ENCODE data around the gene SFXN5.
"Not testable (repeated sequence)": the region's sequence is repeated elsewhere in the genome, so short reads cannot be mapped to it uniquely, and the experiment has no call there.

The SFXN5 gene

DNA sequence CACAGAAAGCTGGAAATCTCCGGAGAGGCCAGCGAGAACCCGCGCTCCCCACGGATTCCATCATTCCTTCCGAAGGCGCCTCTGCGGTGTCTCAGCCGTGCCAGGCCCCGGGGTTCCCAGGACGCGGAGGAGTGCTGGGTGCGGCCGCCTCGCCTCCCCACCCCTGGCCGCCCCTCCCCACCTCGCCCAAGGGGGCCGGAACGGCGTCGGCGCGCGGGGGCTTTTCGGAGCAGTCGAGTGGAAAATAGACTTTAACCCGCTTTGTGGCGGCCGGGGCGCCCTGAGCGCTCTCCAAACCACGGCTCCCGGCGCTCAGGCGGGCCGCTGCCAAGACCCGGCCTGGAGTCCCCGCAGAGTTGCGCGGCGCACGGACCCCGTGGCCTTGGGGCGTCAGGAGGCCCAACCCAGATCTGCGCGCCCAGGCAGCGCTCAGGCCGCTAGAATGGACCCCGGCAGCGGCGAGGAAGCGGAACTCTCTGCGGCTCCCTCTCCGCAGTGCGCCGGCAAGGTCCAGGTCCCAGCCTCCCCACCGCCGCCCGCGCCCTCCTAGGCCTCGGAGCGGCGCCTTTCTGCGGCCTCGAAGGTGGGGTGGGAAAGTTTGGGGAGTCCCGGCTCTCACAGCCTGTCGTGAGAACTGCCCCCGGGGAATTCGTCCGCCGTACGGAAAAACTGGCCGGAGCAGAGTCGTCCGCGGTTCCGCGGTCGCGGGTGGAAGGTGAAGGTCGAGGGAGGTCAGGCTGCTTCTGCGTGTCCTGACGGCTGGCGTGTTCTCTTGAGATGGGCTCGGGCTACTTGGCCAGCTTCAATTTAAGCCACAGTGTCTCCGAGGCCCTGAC is 155.4 kb downstream of the SFXN5 start:
- peak; percentile 74 for DNase-seq (ENCODE audit: insufficient read length, low spot score)
- no peak for FAIRE-seq

DNA sequence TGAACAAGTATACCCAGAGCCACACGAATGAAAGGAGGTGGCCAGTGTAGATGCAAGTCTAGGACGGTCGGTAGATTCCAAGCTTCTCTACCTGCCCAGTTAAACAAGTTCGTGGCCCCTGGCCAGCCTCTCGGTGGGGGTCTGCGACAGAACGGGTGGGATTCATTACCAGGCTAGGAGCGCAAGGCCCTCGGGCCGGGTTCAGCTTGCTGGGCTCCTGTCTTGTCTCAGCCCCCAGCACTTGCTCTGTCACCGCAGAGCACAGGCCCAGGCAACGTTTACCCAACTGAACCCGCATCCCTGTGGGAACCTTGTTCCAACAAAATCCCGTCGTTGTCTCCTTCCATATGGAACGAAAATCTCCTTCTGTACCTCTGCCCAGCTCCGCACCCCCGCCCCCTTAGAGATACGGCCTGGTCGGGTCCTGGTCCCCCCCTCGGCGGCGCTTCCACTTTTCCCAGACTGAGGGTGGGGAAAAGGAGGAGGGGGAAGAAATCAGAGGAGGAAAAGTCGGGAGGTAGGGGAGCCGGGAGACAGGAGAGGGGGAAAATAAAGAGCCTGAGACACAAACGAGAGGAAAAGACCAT is 156.1 kb downstream of the SFXN5 start:
- DNase-seq (ENCODE audit: insufficient read length, low spot score) (no peak), FAIRE-seq (no peak)

DNA sequence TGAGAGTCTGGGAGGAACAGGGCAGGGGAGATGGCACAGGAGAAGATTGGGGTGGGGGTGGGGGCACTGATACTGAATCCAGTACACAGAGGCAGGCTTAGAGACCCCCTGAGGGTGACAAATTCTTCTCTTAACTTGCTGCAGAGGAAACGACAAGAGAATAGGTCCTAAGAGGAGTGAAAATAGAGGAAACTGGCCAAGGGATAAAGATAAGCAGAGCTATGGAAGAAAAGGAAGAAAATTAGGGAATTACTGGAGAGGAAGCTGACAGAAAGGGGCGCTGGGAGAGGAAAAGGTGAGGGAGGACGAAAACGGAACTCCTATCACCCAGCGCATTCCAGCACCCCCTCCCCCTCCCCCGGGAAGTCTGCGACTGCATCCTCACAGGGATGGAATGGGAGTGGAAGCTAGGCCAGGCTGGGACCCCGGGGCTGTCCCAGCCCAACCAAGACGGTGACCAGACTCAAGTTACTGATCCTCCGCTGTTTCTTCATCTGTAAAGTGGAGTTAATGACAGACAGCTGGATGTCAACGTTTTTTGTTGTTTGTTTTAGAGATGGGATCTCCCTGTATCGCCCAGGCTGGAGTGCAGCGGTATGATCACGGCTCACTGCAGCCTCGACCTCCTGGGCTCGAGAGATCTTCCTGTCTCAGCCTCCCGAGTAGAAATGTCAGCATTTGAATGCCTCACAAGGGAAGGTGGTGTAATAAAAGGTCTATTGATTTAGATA is 156.8 kb downstream of the SFXN5 start:
- FAIRE-seq (no peak), DNase-seq (ENCODE audit: insufficient read length, low spot score) (no peak)

GRCh38 chr2:72914206-72914559 is 157.3 kb downstream of the SFXN5 start:
- DNase-seq (ENCODE audit: insufficient read length, low spot score) (no peak), FAIRE-seq (no peak)

GRCh38 chr2:72913486-72914205 is 157.9 kb downstream of the SFXN5 start:
- no peak for DNase-seq (ENCODE audit: insufficient read length, low spot score)

GRCh38 chr2:72911256-72911655 is 160.3 kb downstream of the SFXN5 start:
- FAIRE-seq: no peak
- no peak for DNase-seq (ENCODE audit: insufficient read length, low spot score)

More at GRCh38 chr2:72913486-72914205, 157.9 kb downstream of the SFXN5 start:
- FAIRE-seq: no peak

- FAIRE-seq: no peak
Observed at GRCh38 chr2:72908741-72909140, 162.8 kb downstream of the SFXN5 start.

GRCh38 chr2:72907369-72907768 is 164.1 kb downstream of the SFXN5 start:
- DNase-seq (ENCODE audit: insufficient read length, low spot score); FAIRE-seq: not testable (repeated sequence)

More at GRCh38 chr2:72908741-72909140, 162.8 kb downstream of the SFXN5 start:
- no peak for DNase-seq (ENCODE audit: insufficient read length, low spot score)

GRCh38 chr2:72901426-72901825 is 170.1 kb downstream of the SFXN5 start:
- FAIRE-seq (no peak), DNase-seq (ENCODE audit: insufficient read length, low spot score) (no peak)

GRCh38 chr2:72900191-72900825 is 171.2 kb downstream of the SFXN5 start:
- no peak for FAIRE-seq
- no peak for DNase-seq (ENCODE audit: insufficient read length, low spot score)

DNA sequence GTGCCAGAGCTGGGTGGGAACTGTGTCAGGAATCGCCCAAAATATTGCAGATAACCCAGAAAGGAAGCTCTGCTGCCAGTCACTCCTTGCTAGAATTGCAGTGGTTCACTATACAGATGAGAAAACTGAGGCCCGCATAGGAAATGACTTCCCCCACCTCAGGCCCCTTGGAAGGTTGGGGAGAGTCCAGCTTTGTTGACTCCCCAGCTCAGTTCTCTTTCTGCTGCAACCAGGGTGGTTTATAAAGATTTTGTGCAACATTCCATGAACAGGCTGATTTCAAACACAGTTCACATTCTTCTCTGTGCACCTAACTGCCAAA is 173.0 kb downstream of the SFXN5 start:
- FAIRE-seq (no peak), DNase-seq (ENCODE audit: insufficient read length, low spot score) (no peak)

- FAIRE-seq: no peak
- DNase-seq (ENCODE audit: insufficient read length, low spot score): no peak
Observed at GRCh38 chr2:72897785-72898584, 173.5 kb downstream of the SFXN5 start.

- FAIRE-seq: no peak
- DNase-seq (ENCODE audit: insufficient read length, low spot score): no peak
Observed at GRCh38 chr2:72896446-72896845, 175.1 kb downstream of the SFXN5 start.

- DNase-seq (ENCODE audit: insufficient read length, low spot score) (no peak), FAIRE-seq (no peak)
Observed at GRCh38 chr2:72895759-72896281, 175.7 kb downstream of the SFXN5 start.

DNA sequence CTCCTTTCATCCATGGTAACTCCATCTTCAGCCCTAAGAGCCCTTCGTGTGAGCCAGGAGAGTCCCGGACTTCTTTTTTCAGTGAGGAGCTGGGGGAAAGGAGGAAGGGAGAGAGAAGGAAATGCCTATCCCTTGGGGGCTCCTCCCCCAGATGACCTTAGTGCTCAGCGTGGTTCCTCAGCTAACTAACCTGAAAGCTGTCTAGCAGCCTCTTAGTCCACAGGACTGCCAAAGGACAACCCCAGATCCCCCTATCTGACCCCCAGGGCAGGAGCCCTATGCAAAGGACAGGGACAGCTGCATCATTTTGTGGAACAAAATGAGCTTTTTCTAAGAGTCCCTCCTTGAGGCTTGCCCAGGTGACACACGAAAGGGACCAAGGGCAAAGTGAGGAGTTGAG is 176.4 kb downstream of the SFXN5 start:
- DNase-seq (ENCODE audit: insufficient read length, low spot score): no peak
- FAIRE-seq: no peak

DNA sequence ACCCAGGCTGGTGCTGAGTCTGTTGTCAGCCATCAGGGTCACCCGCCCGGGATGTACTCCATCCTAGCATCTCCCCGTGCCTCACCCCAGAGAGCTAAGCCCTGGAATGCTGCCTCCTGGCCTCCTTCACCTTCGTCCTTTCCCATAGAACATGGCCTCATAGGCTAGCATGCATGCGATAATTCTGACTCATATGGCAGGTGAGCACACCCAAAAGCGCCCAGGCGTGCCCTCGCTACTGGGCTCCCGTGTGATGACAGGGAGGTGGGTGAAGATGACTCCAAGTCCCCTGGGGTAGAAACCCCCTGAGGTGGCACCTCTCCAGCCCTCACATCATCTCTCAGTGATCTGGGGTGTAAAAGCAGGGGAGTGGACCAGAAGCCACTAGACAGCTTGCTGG is 177.0 kb downstream of the SFXN5 start:
- FAIRE-seq (no peak), DNase-seq (ENCODE audit: insufficient read length, low spot score) (no peak)

GRCh38 chr2:72893594-72894319 is 177.8 kb downstream of the SFXN5 start:
- FAIRE-seq (no peak), DNase-seq (ENCODE audit: insufficient read length, low spot score) (peak; percentile 44)

- FAIRE-seq (no peak), DNase-seq (ENCODE audit: insufficient read length, low spot score) (peak; percentile 66)
Observed at GRCh38 chr2:72892506-72893173, 178.9 kb downstream of the SFXN5 start.

All from GM19239 (cell line).